Measurements from ENCODE around the gene PNCK.

DNA sequence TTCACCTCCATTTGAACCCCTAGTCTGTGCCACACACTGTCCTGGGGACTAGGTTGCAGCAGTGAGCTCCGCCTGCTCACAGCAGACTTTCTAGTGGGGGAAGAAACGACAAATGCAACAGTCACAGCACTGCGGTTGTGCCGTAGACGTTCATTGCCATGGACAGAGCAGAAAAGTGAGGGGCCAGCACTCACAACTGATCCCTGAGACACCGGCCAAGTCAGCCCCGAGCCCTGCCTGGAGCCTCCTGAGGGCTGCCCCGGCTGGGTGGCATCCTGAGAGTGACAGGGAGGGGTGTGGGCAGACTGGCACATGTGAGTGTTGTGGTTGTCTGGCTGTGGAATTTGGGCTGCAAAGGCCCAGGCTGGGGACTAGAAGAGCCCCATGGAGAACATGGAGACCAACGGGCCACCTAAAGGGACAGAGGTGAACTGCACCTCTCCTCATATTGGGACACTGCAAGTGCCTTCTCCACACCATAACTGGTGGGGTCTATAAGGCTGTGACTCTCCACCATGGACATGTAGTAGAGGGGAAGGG, 22.0 kb downstream of the PNCK start:
- TF ChIP-seq POLR2A (IDR thresholded peaks at IDR 0.05; ENCODE audit: low read length) (no peak), GATA1 (IDR thresholded peaks at IDR 0.05; ENCODE audit: low read depth, low read length) (no peak)

Measured in erythroblast (primary cell).